T-helper 1 cell (primary cell): Measurements from ENCODE around the gene DLG2.
"Not testable (repeated sequence)": the region's sequence is repeated elsewhere in the genome, so short reads cannot be mapped to it uniquely, and the experiment has no call there.

Source experiments
- DNase-seq, 5 donors: peaks; one replicate each; pipeline ENCODE4 v3.0.0-alpha.2; 2012 to 2020

DLG2 gene

DNA sequence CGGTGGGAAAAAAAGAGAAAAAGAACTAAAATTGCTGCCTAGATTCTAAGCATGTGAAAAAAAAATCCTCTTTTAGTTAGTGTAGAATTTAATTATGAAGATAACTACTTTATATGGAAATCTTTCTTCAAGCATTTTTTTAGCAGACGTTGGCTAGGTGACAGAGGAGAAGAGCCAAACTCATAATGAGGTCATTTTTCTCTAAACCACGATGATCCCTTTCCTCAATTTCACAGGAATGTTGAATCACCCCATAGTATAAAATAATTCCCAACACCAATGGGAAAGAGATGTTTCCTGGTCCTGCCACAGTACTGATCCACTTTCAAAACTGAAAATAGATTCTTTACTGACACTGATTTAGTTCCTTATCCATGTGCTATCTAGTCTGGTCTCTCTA is 319.8 kb downstream of the DLG2 start:
- no peak for DNase-seq

DNA sequence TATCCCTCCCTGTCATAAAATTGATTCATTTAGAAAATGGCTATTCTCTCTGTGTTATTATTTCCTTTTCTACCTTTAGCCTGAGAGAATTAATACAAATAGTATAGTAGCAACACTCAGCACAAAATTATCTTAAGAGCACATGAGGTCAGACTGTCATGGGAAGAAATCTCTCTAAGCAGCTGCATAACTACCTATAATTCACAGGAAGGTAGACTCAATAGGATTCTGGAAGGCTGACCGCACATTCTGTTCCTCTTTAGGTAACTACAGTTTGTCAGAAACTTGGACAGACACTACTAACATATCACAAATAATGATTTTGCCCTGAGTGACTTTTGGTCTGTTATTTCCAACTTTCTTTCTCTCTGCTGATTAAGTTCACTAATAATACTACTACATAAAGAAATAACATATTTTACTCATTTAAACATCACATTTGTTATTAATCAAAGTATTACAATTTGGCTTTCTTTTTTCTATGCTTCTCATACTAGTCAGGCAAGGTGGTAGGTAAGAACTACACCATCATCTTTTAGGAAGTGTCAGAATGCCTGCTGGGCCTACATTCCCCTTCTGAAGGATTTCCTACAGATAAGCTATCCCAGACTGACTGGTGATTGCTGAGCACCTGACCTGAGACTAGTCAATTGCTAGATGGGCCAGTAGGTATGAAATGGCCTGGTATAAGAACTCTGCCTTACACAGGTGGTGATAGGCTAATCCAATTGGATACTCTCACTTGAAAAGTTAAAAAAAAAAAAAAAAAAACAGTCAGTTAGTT is 325.1 kb downstream of the DLG2 start:
- no peak for DNase-seq

DNA sequence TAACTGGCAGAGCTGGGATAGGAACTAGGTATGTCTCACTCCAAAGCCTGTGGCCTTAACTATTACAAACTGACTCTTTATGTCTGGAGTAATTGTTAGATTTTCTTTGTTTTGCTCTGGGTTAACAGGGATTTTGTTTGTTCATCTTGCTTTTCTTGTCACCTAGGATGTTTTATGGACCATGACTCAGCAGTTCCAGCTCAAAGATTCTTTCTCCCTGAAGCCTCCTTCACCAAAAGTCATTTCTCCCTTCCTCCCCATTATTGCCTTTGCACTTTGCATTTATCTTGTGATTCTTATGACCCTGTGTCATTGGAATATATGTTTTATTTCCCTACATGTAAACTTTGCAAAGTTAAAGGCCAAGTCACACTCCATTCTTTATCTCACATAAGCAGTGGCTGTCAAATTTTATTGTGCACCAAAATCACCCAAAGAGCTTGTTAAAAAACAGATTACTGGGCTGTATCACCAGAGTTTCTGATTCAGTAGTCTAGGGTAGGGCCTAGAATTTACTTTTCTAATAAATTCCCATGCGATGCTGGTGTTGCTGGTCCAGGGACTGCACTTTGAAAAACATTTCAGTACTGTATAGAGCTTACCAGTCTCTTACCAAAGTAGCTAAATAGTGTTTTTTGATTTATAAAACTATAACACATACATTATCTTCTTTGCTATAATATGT is 327.7 kb downstream of the DLG2 start:
- no peak for DNase-seq

DNA sequence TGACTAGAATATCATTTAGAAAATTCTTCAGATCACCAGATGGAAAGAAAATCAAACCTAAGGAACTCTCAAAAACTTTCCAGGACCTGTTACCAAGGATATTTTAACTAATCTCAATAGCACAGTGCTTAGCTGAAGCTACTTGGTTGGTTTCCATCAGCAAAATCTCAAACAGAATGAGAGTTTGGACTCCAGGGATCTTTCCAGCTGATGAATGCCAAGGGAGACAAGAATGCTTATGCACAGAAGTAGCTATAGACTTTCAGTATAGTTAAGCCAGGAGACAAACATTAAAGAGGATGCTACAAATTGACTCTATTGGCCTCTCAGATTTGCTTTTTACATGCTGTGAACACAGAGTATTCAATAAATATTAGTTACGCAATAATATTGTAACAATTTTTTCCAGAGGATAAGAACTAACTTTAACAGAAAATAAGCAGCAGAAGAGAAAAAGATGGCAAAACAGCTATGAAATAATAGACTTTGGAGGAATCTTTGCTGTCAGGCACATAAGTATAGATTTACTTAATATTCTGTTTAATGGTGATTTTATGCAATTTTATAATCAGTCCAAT is 331.4 kb downstream of the DLG2 start:
- no peak for DNase-seq

DNA sequence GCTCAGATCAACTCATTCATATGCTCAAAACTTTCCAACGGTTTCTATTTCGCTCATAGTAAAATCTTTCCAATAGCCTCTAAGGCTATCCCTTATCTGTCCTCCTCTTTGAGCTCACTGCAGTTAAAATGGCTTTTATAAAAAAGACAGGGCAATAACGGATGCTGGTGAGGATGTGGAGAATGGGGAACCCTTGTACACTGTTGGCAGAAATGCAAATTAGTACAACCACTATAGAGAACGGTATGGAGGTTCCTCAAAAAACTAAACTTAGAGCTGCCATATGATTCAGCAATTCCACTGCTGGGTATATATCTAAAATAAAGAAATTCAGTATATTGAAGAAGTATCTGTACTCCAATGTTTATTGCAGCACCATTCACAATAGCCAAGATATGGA is 345.6 kb downstream of the DLG2 start:
- DNase-seq: no peak

DNA sequence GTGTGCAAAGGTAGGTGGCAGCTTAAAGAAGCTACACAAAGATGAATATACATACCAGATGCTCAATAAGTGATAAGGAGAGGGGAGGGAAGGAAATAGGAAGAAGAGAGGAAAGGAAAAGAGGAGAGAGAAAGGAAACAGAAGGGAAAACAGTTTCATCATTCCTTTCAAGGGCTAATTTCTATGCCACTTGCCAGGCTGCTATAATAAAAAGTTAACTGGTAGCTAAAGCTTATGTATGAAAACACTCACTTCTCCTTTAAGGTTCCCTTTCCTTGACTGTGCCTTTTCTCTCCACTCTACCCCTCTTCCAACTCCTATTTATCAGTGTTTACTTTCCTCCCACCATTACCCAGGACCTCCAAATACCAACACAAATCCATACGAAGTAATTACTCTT is 347.9 kb downstream of the DLG2 start:
- DNase-seq: no peak

DNA sequence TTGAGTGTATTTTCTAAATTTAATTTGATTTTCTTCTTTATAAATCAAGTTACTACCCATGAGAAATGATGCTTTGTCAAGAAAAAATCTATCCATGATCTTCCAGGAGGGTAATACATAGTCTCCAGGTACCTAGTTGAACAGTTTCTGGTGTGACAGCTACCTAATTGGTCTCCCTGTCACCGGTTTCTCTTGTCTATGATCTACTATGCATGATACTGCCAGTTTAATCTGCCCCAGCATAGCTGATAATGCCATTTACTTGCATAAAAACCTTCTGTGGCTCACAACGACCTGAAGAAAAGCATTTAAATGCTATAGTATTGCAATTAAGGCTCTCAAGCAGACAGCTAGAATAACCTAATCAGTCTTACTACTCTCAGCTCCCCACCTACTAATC is 349.5 kb downstream of the DLG2 start:
- no peak for DNase-seq

DNA sequence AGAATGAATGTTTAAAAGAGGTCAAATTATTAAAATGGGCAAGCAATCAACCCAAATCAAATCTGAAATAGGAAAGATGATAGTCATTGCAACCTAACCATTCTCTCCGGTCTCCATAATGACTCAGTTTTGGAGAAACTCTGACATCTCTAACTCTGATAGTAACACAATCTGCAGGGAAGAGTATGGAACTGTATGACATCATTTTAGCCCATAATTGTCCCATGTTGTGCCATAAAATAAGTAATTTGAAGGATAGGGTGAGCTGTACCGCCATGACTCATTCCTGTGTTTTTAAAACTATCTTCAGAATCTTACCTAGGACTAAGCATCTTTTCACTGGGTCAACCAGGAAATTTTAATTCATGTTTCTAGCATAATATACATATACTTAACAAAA is 350.8 kb downstream of the DLG2 start:
- DNase-seq: no peak

DNA sequence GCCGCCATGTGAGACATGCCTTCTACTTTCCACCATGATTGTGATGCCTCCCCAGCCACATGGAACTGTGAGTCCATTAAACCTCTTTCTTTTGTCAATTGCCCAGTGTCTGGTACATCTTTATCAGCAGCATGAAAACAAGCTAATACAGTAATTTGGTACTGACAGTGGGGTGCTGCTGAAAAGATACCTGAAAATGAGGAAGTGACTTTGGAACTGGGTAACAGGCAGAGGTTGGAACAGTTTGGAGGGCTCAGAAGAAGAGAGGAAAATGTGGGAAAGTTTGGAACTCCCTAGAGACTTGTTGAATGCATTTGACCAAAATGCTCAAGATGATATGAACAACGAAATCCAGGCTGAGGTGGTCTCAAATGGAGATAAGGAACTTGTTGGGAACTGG is 356.8 kb downstream of the DLG2 start:
- not testable (repeated sequence) for DNase-seq

DNA sequence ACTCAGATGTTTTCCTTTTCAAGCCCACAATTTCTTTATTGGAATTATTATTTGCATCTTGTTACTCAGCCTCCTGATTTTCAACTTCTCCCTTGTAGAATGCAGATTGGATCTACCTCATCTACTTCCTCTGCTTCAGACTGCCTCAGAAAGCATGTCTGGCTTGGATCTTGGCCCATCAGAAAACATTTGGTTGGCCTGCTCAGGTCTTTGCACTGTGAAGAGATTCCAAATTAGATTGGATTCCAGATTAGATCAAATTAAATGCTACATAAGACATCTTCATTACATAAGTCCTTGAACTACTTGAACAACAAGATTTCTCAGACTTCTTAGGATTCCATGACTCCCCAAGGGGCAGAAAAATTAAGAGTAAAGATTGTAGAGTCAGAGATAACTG is 358.0 kb downstream of the DLG2 start:
- no peak for DNase-seq

DNA sequence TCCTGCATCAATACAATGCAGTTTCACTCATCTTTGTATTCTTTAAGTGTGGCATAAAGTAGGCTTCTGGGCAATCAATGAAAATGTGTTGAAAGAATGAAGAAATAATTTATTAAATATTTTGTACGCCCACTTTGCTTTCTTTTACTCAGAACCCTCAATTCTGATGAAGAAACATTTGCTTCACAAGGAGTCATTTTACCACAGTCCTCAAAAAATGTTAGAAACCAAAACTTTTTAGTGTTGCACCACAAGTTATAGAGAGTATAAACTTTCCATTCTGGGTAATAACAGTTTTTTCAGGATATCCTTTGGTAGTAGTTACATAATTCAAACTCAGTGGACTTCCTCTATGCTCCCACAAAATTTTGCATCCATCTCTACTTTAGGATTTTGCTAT is 360.5 kb downstream of the DLG2 start:
- DNase-seq: no peak

DNA sequence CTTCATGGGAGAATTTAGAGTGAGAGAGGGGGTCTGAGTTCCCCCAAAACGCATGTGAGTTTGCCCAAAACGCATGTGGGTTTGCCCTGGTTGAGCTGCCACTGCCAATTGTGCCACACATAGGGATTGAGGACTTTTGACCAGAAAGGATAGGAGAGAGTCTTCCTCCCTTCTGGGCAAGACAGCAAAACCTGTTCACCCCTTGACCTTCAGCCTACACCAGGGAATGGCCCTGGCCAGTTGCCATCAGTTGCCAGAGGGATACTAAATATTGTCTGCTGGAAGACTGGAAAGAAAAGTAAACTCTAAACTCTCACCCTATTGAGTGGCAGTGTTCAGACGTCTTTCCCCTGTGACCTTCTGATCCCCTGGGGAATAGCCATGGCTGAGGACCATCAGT is 363.8 kb downstream of the DLG2 start:
- DNase-seq: no peak

DNA sequence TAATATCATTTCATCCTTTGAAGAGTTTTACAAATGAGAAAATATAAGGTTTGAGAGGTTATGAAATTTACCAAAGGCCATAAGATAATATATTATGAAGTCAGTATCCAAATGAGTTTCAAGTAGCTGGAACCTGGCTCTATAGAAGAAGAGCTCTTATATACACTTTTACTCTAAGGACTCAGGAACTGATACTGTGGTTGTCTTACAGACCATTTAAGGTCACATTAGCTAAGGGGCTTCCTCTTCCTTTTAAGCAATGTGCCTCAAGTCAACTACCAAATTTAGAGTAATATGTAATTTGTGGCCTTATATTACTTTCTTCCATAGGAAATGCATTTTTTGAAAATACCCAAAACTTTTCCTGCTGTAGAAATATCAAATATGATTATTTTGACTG is 369.3 kb downstream of the DLG2 start:
- DNase-seq: no peak

DNA sequence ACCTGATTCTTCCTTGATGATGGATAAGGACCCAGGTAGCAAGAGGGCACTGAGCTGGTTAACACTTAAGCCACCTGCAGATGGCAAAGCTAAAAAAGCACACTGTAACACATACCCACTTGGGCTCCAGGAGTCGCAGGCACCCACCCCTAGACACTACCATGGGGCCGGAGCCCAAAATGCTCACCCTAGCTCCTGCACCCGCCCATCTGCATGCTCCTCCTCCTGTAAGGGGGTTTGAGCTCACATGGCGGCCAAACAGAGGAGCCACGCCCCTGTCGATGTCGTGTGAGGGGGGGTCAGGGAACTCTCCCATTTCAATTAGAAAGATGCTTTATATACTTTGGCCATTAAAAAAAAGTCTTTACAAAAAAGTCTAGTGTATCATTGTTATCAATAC is 370.7 kb downstream of the DLG2 start:
- DNase-seq: no peak

DNA sequence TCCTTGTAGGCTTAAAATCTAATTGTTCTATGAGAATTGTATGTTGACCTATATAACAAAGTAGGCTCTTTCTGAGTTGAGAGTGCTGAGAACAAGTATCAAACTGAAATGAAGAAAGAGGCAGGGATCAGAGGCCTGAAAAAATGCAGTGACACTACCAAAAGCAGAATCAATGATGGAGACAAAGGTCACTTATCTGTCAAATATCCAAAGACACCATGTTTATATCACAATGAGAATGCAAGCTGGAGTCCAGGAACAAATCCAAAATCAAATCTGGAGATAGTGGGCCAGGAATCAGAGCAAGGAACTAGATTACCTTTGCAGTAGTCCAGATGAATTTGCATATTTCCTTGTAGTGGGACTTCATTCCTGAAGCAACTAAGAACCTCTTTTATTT is 377.7 kb downstream of the DLG2 start:
- no peak for DNase-seq

DNA sequence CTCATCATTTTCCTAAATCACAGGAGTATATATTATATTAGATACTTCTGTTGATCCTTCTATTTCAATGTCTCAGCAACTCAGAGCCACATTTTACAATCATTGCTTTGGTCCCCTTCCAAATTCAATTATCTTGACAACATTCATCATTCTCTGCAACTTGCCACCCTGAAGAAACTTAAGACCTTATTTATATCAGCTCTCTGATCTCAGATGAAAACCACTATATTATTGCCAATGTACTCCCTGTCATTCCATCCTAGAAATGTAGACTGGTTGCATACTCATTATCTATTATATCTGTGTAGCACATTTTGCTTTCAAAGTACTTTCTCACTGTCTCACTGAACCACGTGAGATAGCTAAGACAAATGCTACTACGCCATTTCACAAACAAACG is 379.3 kb downstream of the DLG2 start:
- DNase-seq: no peak

DNA sequence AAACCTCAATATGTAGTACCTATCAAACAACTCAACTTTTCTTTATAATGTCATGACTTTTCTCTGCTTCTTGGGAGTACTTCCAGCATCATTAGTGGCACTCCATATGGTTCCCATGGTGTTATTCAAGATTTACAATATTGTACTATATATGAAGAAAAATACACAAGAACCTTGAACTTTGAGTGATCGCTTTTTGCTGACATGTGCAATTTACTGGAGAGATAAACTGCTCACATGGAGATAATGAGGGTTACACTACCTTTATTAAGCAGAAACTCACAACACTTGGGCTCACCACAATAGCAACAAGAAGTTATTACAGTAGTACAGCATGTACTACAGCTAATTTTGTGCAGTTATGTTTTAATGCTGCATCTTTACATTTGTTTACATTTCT is 388.2 kb downstream of the DLG2 start:
- DNase-seq: no peak

DNA sequence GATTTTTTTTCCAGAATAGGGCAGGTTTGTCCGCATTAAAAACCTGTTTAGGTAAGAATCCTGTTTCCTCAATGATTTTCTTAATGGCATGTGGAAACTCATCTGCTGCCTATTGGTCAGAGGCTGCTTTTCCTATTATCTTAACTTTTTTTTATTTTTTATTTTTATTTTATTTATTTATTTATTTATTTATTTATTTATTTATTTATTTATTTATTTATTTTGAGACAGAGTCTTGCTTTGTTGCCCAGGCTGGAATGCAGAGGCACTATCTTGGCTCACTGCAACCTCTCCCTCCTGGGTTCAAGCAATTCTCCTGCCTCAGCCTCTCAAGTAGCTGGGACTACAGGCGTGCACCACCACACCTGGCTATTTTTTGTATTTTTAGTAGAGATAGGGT is 389.1 kb downstream of the DLG2 start:
- DNase-seq: not testable (repeated sequence)

DNA sequence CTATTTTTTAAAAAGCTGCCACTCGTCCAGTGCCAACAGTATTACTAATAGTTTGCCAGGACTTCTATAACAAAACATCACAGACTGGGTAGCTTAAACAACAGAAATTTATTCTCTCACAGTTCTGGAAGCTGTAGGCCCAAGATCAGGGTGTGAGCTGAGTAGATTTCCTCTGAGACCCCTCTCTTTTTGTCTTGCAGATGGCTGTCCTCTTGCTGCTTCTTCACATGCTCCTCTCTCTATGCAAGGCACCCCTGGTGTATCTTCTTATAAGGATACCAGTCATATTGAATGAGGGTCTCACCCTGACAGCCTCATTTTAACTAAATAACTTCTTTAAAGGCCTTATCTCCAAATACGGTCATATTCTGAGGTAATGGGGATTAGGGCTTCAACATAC is 390.9 kb downstream of the DLG2 start:
- DNase-seq: no peak

DNA sequence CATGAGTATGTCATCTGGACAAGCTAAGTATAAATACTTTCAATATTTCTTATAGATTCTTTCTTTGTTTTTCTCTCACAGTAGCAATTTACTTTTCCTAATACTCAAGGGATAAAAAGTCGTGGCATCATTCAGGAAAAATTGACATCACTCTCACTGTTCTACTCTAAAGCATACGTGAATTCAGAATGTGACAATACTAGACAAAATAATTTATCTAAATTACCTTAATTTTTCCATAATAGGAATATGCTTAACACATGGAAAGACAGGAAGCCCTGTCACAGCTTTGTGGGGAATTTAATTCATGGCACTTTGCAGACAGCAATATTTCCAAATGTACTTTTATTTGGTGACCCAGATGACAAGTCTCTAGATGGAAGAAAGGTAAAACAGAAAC is 394.6 kb downstream of the DLG2 start:
- DNase-seq: no peak

DNA sequence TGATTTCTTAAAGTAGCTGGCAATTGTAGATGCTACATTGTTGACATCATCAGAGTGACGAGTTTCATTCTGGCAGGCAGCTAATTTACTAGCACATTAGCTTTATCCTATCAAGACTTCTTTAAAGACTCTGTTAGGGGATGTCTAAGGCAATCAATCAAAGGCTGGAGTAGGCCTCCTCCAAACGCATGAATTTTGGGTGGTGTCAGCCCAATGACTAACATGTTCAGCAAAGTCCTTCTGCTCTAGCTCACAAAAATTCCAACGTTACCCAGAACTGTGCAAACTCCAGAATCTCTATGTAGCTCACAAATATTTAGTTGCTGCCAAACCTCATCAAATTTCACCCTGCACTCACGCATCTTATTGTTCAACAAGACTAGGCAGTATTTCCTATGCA is 395.6 kb downstream of the DLG2 start:
- DNase-seq: no peak

DNA sequence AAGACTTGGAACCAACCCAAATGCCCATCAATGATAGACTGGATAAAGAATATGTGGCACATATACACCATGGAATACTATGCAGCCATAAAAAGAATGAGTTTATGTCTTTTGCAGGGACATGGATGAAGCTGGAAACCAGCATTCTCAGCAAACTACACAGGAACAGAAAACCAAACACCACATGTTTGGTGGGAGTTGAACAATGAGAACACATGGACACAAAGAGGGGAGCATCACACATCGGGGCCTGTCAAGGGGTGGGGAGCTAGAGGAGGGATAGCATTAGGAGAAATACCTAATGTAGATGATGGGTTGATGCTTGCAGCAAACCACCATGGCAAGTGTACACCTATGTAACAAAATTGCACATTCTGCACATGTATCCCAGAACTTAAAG is 397.4 kb downstream of the DLG2 start:
- DNase-seq: not testable (repeated sequence)

DNA sequence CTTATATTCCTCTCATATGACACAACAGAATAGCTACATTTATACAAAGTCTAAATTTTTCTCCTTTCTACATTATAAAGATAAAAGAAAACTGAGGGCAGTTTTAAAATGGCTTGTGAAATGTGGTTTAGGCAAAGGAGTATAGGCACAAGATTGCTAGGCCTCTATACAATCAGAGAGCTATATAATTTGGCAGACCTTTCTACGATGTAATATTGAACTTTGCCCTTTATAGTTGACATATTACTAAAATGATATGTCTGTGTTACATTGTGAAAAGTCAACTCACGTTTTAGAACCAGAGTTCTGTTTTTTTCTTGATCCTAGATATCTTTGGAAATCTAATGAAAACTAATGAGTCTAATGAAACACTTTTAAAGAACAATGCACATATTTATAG is 430.2 kb downstream of the DLG2 start:
- DNase-seq: no peak

DNA sequence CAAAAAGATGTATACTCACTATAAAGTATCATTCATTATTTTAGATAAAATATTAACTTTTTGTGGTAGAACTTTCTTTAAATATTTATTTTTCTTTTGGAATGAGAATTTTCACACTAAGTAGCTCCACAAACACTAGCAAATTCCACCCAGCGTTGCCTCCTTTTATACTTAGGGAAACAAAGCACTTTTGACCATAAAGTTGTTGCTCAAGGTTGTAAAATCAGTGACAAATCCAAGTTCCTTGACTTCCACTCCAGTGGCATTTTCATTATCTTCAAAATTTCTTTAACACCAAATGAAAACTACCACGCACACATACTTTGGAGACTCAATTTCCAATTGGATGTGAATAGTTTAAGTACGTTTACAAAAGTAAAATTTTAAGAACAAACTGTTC is 431.2 kb downstream of the DLG2 start:
- no peak for DNase-seq
